Cardiac muscle cell (in vitro differentiated cells and primary cell): ENCODE measurements around the gene ADA. TPM values are rescaled to one million over a fixed set of nuclear protein-coding genes. Genes with fewer than 3 reads are reported as not detected.

Experiments used
- DNase-seq, 2 donors: peaks; one replicate each; pipeline versions ENCODE4 v3.0.0 to v3.0.0-alpha.2; 2010 to 2017; ENCODE audit warnings: low read depth in 1 of 2, low spot score in 1 of 2
- H3K27ac ChIP-seq: fragments of 200-600 bp; sonication (generic); 2 replicates; pipeline ENCODE4 v1.5.1; 2016
- H3K27me3 ChIP-seq: fragments of 200-600 bp; sonication (generic); 2 replicates; pipeline ENCODE4 v1.6.0; 2016; ENCODE audit warnings: control low read depth
- H3K36me3 ChIP-seq: fragments of 200-600 bp; sonication (generic); 2 replicates; pipeline ENCODE4 v1.5.1; 2016; ENCODE audit warnings: control low read depth
- H3K4me1 ChIP-seq: fragments of 200-600 bp; sonication (generic); 2 replicates; pipeline ENCODE4 v1.8.1; 2017; ENCODE audit warnings: low read depth, mild to moderate bottlenecking, mixed run types
- H3K4me3 ChIP-seq: fragments of 200-600 bp; sonication (generic); 2 replicates; pipeline ENCODE4 v1.5.1; 2016; ENCODE audit warnings: mild to moderate bottlenecking
- H3K9me3 ChIP-seq: fragments of 200-600 bp; sonication (generic); 2 replicates; pipeline ENCODE4 v1.5.1; 2017; ENCODE audit warnings: low read depth, mild to moderate bottlenecking, control low read depth
- polyA plus RNA-seq: library from polyadenylated mRNA; unstranded; fragments of >200 nt; fragmentation: Nextera tagmentation; extraction: Ambion mirVana; gene quantifications from 2 replicates; pipeline ENCODE4 v1.2.1, GENCODE V29; 2016
- total RNA-seq: library from RNA; depleted of rRNA; stranded (reverse); fragments of >200 nt; gene quantifications from 2 replicates; pipeline ENCODE4 v1.2.3, GENCODE V29; 2016
- TF ChIP-seq, protein P1 (sequence below): IDR thresholded peaks from 2 replicates; pipeline ENCODE4 v1.5.1; 2012; ENCODE audit warnings: low read depth, mild to moderate bottlenecking, low read length

The ADA gene
- total and polyA plus RNA-seq, 2 experiments from 2014 or later: 16.7 to 18.9 TPM

GRCh38 chr20:44615169-44615791 lies 36.2 kb downstream of the ADA start:
- no peak overlapping the region for H3K27ac ChIP-seq
- H3K4me1 ChIP-seq: no peaks in the 10 kb centered on the region
- H3K9me3 ChIP-seq: no peaks in the 10 kb centered on the region
- peak in 1 of 2 donors; percentile 48 for DNase-seq
- TF ChIP-seq, protein P1, sequence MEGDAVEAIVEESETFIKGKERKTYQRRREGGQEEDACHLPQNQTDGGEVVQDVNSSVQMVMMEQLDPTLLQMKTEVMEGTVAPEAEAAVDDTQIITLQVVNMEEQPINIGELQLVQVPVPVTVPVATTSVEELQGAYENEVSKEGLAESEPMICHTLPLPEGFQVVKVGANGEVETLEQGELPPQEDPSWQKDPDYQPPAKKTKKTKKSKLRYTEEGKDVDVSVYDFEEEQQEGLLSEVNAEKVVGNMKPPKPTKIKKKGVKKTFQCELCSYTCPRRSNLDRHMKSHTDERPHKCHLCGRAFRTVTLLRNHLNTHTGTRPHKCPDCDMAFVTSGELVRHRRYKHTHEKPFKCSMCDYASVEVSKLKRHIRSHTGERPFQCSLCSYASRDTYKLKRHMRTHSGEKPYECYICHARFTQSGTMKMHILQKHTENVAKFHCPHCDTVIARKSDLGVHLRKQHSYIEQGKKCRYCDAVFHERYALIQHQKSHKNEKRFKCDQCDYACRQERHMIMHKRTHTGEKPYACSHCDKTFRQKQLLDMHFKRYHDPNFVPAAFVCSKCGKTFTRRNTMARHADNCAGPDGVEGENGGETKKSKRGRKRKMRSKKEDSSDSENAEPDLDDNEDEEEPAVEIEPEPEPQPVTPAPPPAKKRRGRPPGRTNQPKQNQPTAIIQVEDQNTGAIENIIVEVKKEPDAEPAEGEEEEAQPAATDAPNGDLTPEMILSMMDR: no peak
- H3K27me3 ChIP-seq: no peaks in the 10 kb centered on the region
- no peak overlapping the region for H3K4me3 ChIP-seq
- H3K36me3 ChIP-seq: no peaks in the 10 kb centered on the region

- Histone ChIP-seq H3K4me3 (no peak overlapping the region), H3K27ac (no peak overlapping the region), H3K4me1 (peaks cover 2% of the 10 kb centered on the region), H3K9me3 (no peaks in the 10 kb centered on the region), H3K36me3 (no peaks in the 10 kb centered on the region), H3K27me3 (no peaks in the 10 kb centered on the region)
- DNase-seq: no peak
- TF ChIP-seq, protein P1: no peak
Observed at GRCh38 chr20:44614525-44614924, 37.0 kb downstream of the ADA start.

- peaks cover 6% of the 10 kb centered on the region for H3K4me1 ChIP-seq
- no peak overlapping the region for H3K4me3 ChIP-seq
- no peaks in the 10 kb centered on the region for H3K36me3 ChIP-seq
- DNase-seq: no peak
- H3K27ac ChIP-seq: no peak overlapping the region
- TF ChIP-seq, protein P1: no peak
- H3K9me3 ChIP-seq: no peaks in the 10 kb centered on the region
- H3K27me3 ChIP-seq: no peaks in the 10 kb centered on the region
Observed at GRCh38 chr20:44613575-44613974, 37.9 kb downstream of the ADA start.

GRCh38 chr20:44610313-44610962 lies 41.1 kb downstream of the ADA start:
- H3K27me3 ChIP-seq: no peaks in the 10 kb centered on the region
- no peak for DNase-seq

DNA sequence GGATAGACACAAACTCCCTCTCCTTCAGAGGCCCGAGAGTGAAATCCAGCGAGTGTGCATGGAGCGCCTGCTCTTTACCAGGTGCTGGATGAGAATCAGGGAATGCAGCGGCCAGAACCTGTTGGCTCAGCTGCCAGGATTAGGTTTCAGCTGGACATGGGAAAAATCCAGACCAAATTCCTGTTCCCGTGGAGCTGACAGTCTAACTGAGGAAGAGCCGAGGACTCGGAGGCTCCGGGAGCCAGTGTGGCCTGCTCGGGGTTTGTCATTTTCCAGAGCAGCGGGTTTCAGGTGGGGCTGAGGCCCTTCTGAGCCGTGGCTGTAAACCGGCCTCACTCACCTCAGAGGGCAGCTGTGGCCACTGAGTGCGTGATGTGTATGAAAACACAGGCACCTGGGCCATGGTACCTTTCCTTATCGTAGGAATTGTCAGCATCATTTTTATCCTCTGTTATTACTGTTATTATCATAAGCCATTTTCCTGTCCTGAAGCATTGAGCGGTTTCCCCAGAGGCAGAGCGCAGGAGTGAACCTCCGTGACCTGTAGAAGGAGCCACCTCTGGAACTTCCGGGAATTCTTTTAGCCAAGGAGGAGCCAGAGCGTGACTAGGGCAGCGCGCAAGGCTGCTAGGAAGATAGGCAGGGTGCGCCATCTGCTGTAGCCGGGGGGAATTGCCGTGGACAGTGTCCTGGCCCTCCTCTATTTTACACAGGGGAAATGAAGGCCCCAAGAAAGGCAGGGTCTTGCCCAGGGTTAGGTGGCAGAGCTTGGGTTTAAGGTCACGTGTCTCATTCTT lies 41.8 kb downstream of the ADA start:
- Histone ChIP-seq H3K9me3 (no peaks in the 10 kb centered on the region), H3K4me1 (peaks cover 6% of the 10 kb centered on the region), H3K27me3 (no peaks in the 10 kb centered on the region), H3K4me3 (no peak overlapping the region), H3K27ac (peak overlapping the region; percentile 77), H3K36me3 (no peaks in the 10 kb centered on the region)
- peak; percentile 88 to 93 for DNase-seq
- TF ChIP-seq, protein P1: peak; percentile 99

More at GRCh38 chr20:44610313-44610962, 41.1 kb downstream of the ADA start:
- TF ChIP-seq, protein P1: no peak
- Histone ChIP-seq H3K4me3 (no peak overlapping the region), H3K4me1 (peaks cover 6% of the 10 kb centered on the region), H3K36me3 (no peaks in the 10 kb centered on the region), H3K27ac (no peak overlapping the region), H3K9me3 (no peaks in the 10 kb centered on the region)
